GM04504 (cell line): ENCODE results near the gene FAM83B.
"Not testable (repeated sequence)": the region's sequence is repeated elsewhere in the genome, so short reads cannot be mapped to it uniquely, and the experiment has no call there.

Source experiments
- DNase-seq: peaks from one replicate; pipeline ENCODE4 v3.0.0-alpha.2; 2012; ENCODE audit warnings: low read depth

Gene FAM83B

GRCh38 chr6:54846243-54846856 lies at the start of gene FAM83B:
FAM83B (plus strand) TSS chr6:54846771; CDS start chr6:54870247, 23,476 bp downstream.
- no peak for DNase-seq

GRCh38 chr6:54796918-54797317 lies 49.7 kb upstream of the FAM83B start:
- DNase-seq: not testable (repeated sequence)

- no peak for DNase-seq
These were observed 46.4 kb upstream of the FAM83B start for GRCh38 chr6:54800050-54800600.

GRCh38 chr6:54801244-54801643 lies 45.3 kb upstream of the FAM83B start:
- no peak for DNase-seq

- peak; percentile 55 for DNase-seq
These were observed 44.9 kb upstream of the FAM83B start for GRCh38 chr6:54801669-54802068.

- peak; percentile 13 for DNase-seq
These were observed 43.6 kb upstream of the FAM83B start for GRCh38 chr6:54802775-54803634.

- no peak for DNase-seq
These were observed 41.5 kb upstream of the FAM83B start for GRCh38 chr6:54805077-54805476.

GRCh38 chr6:54810147-54810546 lies 36.4 kb upstream of the FAM83B start:
- DNase-seq: no peak

GRCh38 chr6:54813892-54814291 lies 32.7 kb upstream of the FAM83B start:
- no peak for DNase-seq

- no peak for DNase-seq
These were observed 29.3 kb upstream of the FAM83B start for GRCh38 chr6:54817236-54817635.

GRCh38 chr6:54817834-54818233 lies 28.7 kb upstream of the FAM83B start:
- no peak for DNase-seq

GRCh38 chr6:54824225-54824624 lies 22.3 kb upstream of the FAM83B start:
- not testable (repeated sequence) for DNase-seq

GRCh38 chr6:54827010-54827409 lies 19.6 kb upstream of the FAM83B start:
- no peak for DNase-seq

- no peak for DNase-seq
These were observed 16.4 kb upstream of the FAM83B start for GRCh38 chr6:54830216-54830615.

GRCh38 chr6:54835176-54835575 lies 11.4 kb upstream of the FAM83B start:
- DNase-seq: no peak

GRCh38 chr6:54846857-54847674 lies 495 bp downstream of the FAM83B start:
- no peak for DNase-seq

GRCh38 chr6:54847799-54848597 lies 1.4 kb downstream of the FAM83B start:
- peak; percentile 14 for DNase-seq

GRCh38 chr6:54850114-54850513 lies 3.5 kb downstream of the FAM83B start:
- DNase-seq: no peak

GRCh38 chr6:54856129-54856528 lies 9.6 kb downstream of the FAM83B start:
- no peak for DNase-seq

- DNase-seq: no peak
These were observed 13.6 kb downstream of the FAM83B start for GRCh38 chr6:54860132-54860531.

GRCh38 chr6:54860739-54861138 lies 14.2 kb downstream of the FAM83B start:
- DNase-seq: peak; percentile 5
